NCI-H2107 treated with DMSO at 0.1 percent for 48 hours (cell line): Measurements from ENCODE around the gene ZMYND10.
A peak's percentile ranks its signal among the peaks of the same experiment; 100 is the strongest.

ENCODE experiments used
- DNase-seq: peaks from one replicate; lab custom pipeline; 2025; ENCODE audit not compliant: unreplicated experiment; lab: John Stamatoyannopoulos, UW

ZMYND10 gene

DNA sequence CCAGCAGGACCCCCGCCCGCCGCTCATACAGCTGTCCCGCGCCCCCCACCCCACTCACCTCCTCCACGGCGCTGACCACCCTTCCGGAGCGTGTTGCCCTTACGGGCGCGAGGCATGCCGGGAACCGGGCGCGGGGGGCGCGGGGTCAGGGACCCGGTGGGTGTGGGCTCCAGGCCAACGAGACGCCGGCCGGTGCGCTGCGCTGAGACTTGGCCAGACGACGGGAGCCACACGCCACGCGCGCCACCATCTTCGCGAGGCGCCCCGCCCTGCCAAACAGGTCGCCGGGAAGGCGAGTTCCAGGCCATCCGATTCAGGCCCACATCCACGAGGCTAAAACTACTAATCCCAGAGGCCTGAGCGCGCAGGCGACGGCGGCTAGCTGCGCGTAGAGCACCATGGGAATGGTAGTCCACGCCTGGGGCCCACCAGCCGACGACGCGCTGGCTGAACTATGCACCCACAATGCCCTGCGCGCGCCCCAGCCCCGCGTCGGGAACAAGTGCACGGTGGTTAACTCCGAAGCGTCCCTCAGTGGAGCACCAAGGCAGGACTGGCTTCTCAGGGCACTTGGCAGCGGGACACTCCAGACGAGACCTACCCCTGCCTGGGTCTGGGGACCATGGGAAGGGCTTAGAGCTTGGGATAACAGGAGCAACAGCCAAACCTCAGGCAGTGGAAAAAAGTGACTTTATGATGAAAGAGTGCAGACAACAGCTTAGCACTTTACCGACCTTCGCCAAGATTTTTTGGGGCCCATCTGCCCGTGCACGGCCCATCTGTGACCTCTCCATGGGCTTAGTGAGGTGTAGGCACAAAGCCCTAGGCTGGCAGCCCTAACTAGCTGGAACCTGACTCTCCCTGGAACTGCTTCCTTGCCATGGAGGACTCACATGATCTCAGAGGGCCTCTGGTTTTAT lies 53.1 kb downstream of the ZMYND10 start, which contains the start of gene IFRD2:
IFRD2 (minus strand) TSS at position 271 of the 920 bp plus-strand sequence; CDS start at position 116, 155 bp downstream.
- DNase-seq: peak; percentile 65
